Measurements from ENCODE around the gene METTL9.

DNA sequence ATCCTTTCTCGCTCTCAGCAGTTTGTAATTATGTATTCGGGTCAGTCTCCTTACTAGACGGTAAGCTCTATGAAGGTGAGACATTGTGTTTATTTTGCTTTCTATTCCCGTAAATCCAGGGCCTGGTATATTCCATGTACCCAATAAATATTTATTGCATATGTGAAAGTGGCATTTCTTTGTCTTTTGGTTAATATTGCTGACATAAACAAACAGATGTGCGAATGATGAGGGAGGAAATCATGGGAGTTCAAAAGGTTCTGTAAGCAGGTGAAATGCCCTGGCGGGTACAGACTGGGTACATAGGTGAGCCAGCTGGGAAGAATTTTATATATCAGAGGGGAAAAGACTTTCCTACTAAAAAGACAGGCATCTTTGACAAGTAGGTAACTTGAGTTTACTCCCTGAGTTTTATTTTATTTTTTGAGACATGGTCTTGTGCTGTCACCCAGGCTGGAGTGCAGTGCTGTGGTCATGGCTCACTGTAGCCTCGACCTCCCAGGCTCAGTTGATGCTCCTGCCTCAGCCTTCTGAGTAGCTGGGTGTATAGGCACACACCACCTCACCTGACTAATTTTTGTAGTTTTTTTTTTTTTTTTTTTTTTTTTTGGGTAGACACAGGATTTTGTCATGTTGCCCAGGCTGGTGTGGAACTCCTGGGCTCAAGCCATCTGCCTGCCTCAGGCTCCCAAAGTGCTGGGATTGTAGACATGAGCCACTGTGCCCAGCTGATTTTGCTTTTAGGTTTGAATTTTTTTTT lies 5.7 kb upstream of the METTL9 start:
- TF ChIP-seq CTCF (IDR thresholded peaks at IDR 0.05; ENCODE audit: low read depth, low read length) (no peak), EZH2phosphoT487 (IDR thresholded peaks at IDR 0.05; ENCODE audit: low read depth) (no peak)
